GM06990 (cell line): ENCODE measurements around the gene TPBG.

Experiments
- DNase-seq: peaks from one replicate; pipeline ENCODE4 v3.0.0-alpha.2; 2011; ENCODE audit not compliant: insufficient read length; ENCODE audit errors: extremely low read depth
- H3K27me3 ChIP-seq: replicated peaks from 2 replicates; pipeline ENCODE4 v1.6.0; 2011; ENCODE audit warnings: low read length; ENCODE audit not compliant: control insufficient read depth, insufficient read depth
- H3K36me3 ChIP-seq: 2 replicates; pipeline ENCODE4 v1.5.1; 2011; ENCODE audit warnings: low read length; ENCODE audit not compliant: control insufficient read depth, insufficient read depth
- H3K4me3 ChIP-seq: replicated peaks from 2 replicates; pipeline ENCODE4 v1.5.1; 2011; ENCODE audit warnings: low read depth, mild to moderate bottlenecking, control low read depth, low read length
- CTCF ChIP-seq: IDR thresholded peaks from 2 replicates; pipeline ENCODE4 v1.5.1; 2011; ENCODE audit warnings: low read length, control low read depth, mild to moderate bottlenecking, inconsistent platforms; ENCODE audit not compliant: insufficient read depth, poor library complexity, severe bottlenecking

The TPBG gene

GRCh38 chr6:82370788-82371187, 7.2 kb downstream of the TPBG start:
- no peak overlapping the region for H3K4me3 ChIP-seq
- H3K27me3 ChIP-seq, result no peaks in the 10 kb centered on the region
- H3K36me3 ChIP-seq, result no peaks in the 10 kb centered on the region
- no peak for DNase-seq
- no peak for TF ChIP-seq CTCF

GRCh38 chr6:82371799-82372546, 8.4 kb downstream of the TPBG start:
- no peaks in the 10 kb centered on the region for H3K27me3 ChIP-seq
- no peak overlapping the region for H3K4me3 ChIP-seq
- no peaks in the 10 kb centered on the region for H3K36me3 ChIP-seq
- no peak for DNase-seq
- no peak for TF ChIP-seq CTCF

GRCh38 chr6:82372656-82373055, 9.0 kb downstream of the TPBG start:
- DNase-seq, result no peak
- Histone ChIP-seq H3K27me3 (no peaks in the 10 kb centered on the region), H3K36me3 (no peaks in the 10 kb centered on the region), H3K4me3 (no peak overlapping the region)
- TF ChIP-seq CTCF, result no peak

- Histone ChIP-seq H3K27me3 (no peaks in the 10 kb centered on the region), H3K36me3 (no peaks in the 10 kb centered on the region), H3K4me3 (no peak overlapping the region)
- DNase-seq, result no peak
- peak; percentile 15 for TF ChIP-seq CTCF
Observed at GRCh38 chr6:82374516-82374915, 10.9 kb downstream of the TPBG start.

- no peaks in the 10 kb centered on the region for H3K27me3 ChIP-seq
- DNase-seq, result no peak
- TF ChIP-seq CTCF, result no peak
- no peaks in the 10 kb centered on the region for H3K36me3 ChIP-seq
- H3K4me3 ChIP-seq, result no peak overlapping the region
Observed at GRCh38 chr6:82376636-82377035, 13.0 kb downstream of the TPBG start.
